ENCODE measurements around the gene SUSD3.

The SUSD3 gene

GRCh38 chr9:93036887-93037475 is 21.5 kb upstream of the SUSD3 start:
- TF ChIP-seq CTCF (IDR thresholded peaks at IDR 0.05; ENCODE audit: borderline replicate concordance, insufficient read depth, low read depth, low read length) = no peak
- H3K4me3 ChIP-seq (ENCODE audit: low read depth, low read length) = no peak overlapping the region

- no peak for TF ChIP-seq CTCF (IDR thresholded peaks at IDR 0.05; ENCODE audit: borderline replicate concordance, insufficient read depth, low read depth, low read length)
- no peak overlapping the region for H3K4me3 ChIP-seq (ENCODE audit: low read depth, low read length)
These were observed 21.0 kb upstream of the SUSD3 start for GRCh38 chr9:93037476-93037971.

GRCh38 chr9:93038918-93039317 is 19.6 kb upstream of the SUSD3 start:
- H3K4me3 ChIP-seq (ENCODE audit: low read depth, low read length) = no peak overlapping the region
- TF ChIP-seq CTCF (IDR thresholded peaks at IDR 0.05; ENCODE audit: borderline replicate concordance, insufficient read depth, low read depth, low read length) = no peak

- no peak overlapping the region for H3K4me3 ChIP-seq (ENCODE audit: low read depth, low read length)
- no peak for TF ChIP-seq CTCF (IDR thresholded peaks at IDR 0.05; ENCODE audit: borderline replicate concordance, insufficient read depth, low read depth, low read length)
These were observed 19.0 kb upstream of the SUSD3 start for GRCh38 chr9:93039456-93039855.

- TF ChIP-seq CTCF (IDR thresholded peaks at IDR 0.05; ENCODE audit: borderline replicate concordance, insufficient read depth, low read depth, low read length) = no peak
These were observed 18.5 kb upstream of the SUSD3 start for GRCh38 chr9:93039976-93040375.

GRCh38 chr9:93040409-93040808 is 18.1 kb upstream of the SUSD3 start:
- H3K4me3 ChIP-seq (ENCODE audit: low read depth, low read length) = no peak overlapping the region
- no peak for TF ChIP-seq CTCF (IDR thresholded peaks at IDR 0.05; ENCODE audit: borderline replicate concordance, insufficient read depth, low read depth, low read length)

More at GRCh38 chr9:93039976-93040375, 18.5 kb upstream of the SUSD3 start:
- H3K4me3 ChIP-seq (ENCODE audit: low read depth, low read length) = no peak overlapping the region

- no peak overlapping the region for H3K4me3 ChIP-seq (ENCODE audit: low read depth, low read length)
- TF ChIP-seq CTCF (IDR thresholded peaks at IDR 0.05; ENCODE audit: borderline replicate concordance, insufficient read depth, low read depth, low read length) = no peak
These were observed 17.2 kb upstream of the SUSD3 start for GRCh38 chr9:93041108-93041802.

All from GM12875 (cell line).